Endothelial cell of umbilical vein (primary cell): ENCODE data around the gene LGI4.

Source experiments
- EZH2 ChIP-seq: IDR thresholded peaks from 2 replicates; pipeline ENCODE4 v1.6.1; 2012; ENCODE audit warnings: borderline replicate concordance, low read depth, mild to moderate bottlenecking, moderate library complexity, low read length, inconsistent platforms; ENCODE audit not compliant: severe bottlenecking
- MYC ChIP-seq: IDR thresholded peaks from one replicate; pipeline ENCODE4 v1.6.1; 2011; ENCODE audit warnings: mild to moderate bottlenecking, low read depth, low read length
- POLR2A ChIP-seq: IDR thresholded peaks from 2 replicates; pipeline ENCODE4 v1.6.1; 2012; ENCODE audit warnings: low read depth, mild to moderate bottlenecking, control low read depth, low read length
- POLR2AphosphoS5 ChIP-seq: IDR thresholded peaks from 2 replicates; pipeline ENCODE4 v1.6.1; 2012; ENCODE audit warnings: low read depth, mild to moderate bottlenecking, control low read depth, low read length, moderate library complexity; ENCODE audit not compliant: insufficient read depth
- TF ChIP-seq, protein P1 (sequence below), 2 donors: IDR thresholded peaks; 1 replicate in 1 of 2; 2 replicates in 1 of 2; pipeline ENCODE4 v1.5.1; 2011; ENCODE audit warnings: low read length in 2 of 2, mild to moderate bottlenecking in 2 of 2, moderate library complexity in 2 of 2, control low read depth in 1 of 2, inconsistent platforms in 1 of 2, low read depth in 1 of 2; ENCODE audit not compliant: insufficient read depth in 1 of 2; ENCODE audit errors: extremely low read depth in 1 of 2
- TF ChIP-seq, protein P2 (sequence below): IDR thresholded peaks from 2 replicates; pipeline ENCODE4 v1.6.1; 2011; ENCODE audit not compliant: insufficient read depth, insufficient read length

DNA sequence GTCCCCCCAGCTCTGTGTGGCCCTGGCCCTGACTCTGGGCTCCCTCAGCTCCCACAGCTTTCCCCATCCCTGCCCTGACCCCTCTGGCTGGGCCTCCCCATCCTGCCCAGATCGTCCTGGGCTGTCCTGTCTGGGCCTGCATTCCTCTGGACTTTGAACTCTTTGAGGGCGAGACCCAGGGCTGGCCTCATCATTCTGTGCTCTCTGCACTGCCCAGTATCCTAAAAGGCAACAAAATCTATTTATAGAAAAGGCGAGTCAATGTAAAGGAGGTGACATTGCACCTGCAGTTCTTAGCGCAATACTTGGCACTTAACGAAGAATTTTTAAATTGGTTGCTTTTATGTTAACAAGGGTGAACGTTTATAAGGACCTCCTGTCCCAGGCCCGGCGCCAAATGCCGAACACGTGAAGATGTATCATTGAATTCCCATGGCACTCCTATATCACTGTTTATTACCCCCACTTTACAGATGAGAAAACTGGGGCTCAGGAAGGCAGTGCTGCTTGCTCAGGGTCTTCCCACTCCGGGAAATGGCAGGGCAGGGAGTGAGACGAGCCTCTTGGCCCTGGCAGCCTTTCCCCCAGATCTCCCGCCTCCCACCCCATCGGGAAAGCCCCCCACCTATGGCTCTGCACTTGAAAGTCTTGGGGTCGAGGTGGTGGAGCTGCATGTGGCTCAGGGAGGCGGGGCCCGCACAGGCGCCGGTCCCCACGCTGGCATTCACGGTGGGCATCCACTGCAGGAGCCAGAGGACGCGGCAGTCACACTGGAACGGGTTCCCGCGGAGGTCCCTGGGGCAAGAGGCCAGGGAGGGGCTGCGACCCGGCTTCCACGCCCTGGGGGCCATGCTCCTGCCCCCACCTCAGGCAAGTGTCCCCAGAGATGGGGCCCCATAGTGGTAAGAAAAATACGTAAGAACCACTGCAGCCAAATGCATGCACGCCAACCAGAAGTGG is 3.8 kb downstream of the LGI4 start:
- TF ChIP-seq, protein P1, sequence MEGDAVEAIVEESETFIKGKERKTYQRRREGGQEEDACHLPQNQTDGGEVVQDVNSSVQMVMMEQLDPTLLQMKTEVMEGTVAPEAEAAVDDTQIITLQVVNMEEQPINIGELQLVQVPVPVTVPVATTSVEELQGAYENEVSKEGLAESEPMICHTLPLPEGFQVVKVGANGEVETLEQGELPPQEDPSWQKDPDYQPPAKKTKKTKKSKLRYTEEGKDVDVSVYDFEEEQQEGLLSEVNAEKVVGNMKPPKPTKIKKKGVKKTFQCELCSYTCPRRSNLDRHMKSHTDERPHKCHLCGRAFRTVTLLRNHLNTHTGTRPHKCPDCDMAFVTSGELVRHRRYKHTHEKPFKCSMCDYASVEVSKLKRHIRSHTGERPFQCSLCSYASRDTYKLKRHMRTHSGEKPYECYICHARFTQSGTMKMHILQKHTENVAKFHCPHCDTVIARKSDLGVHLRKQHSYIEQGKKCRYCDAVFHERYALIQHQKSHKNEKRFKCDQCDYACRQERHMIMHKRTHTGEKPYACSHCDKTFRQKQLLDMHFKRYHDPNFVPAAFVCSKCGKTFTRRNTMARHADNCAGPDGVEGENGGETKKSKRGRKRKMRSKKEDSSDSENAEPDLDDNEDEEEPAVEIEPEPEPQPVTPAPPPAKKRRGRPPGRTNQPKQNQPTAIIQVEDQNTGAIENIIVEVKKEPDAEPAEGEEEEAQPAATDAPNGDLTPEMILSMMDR (IDR thresholded peaks at IDR 0.05; ENCODE audit: extremely low read depth in 1 of 2, insufficient read depth in 1 of 2, low read depth in 1 of 2, low read length in 2 of 2) = no peak
- no peak for TF ChIP-seq POLR2A
- TF ChIP-seq POLR2AphosphoS5 = no peak
- TF ChIP-seq EZH2 = no peak
- no peak for TF ChIP-seq MYC
- TF ChIP-seq, protein P2, sequence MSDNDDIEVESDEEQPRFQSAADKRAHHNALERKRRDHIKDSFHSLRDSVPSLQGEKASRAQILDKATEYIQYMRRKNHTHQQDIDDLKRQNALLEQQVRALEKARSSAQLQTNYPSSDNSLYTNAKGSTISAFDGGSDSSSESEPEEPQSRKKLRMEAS = no peak
